Measurements from ENCODE around the gene CES1. TPM values are rescaled to one million over a fixed set of nuclear protein-coding genes. Genes with fewer than 3 reads are reported as not detected.

Gene CES1
- total and polyA plus RNA-seq, 2 donors (not counting 1 experiment from before 2014, with no cell fraction given) = 15.0 to 41.6 TPM

- DNase-seq (ENCODE audit: low read depth in 2 of 2) = no peak
- Histone ChIP-seq H3K4me3 (replicated peaks in 1 of 4; ENCODE audit: control extremely low read depth in 1 of 4, insufficient read depth in 1 of 4, low read depth in 3 of 4, low read length in 4 of 4) (no peak overlapping the region), H2AFZ (ENCODE audit: low read length) (no peak overlapping the region), H3K36me3 (ENCODE audit: control insufficient read depth, insufficient read depth, low read length) (no peaks in the 10 kb centered on the region), H4K20me1 (ENCODE audit: control insufficient read depth, extremely low read depth, insufficient read depth, low read length) (no peaks in the 10 kb centered on the region), H3K27me3 (ENCODE audit: control insufficient read depth, insufficient read depth, low read length) (no peaks in the 10 kb centered on the region), H3K9me3 (ENCODE audit: control insufficient read depth, insufficient read depth, low read depth, low read length) (no peaks in the 10 kb centered on the region), H3K9ac (ENCODE audit: insufficient read depth, low read length) (no peak overlapping the region), H3K79me2 (ENCODE audit: control insufficient read depth, insufficient read depth, low read length) (no peaks in the 10 kb centered on the region), H3K27ac (ENCODE audit: insufficient read depth, low read length) (no peak overlapping the region), H3K4me2 (ENCODE audit: extremely low read depth, insufficient read depth, low read length) (no peak overlapping the region), H3K4me1 (ENCODE audit: control insufficient read depth, extremely low read depth, insufficient read depth, low read length) (no peaks in the 10 kb centered on the region)
- TF ChIP-seq CTCF (conservative IDR thresholded peaks at IDR 0.05 in 1 of 2, IDR thresholded peaks at IDR 0.05 in 1 of 2; ENCODE audit: low read depth in 1 of 2, low read length in 2 of 2) (no peak), EZH2 (IDR thresholded peaks at IDR 0.05; ENCODE audit: low read length, missing control alignments) (no peak)
Measured at GRCh38 chr16:55779402-55780094, 53.3 kb downstream of the CES1 start.

DNA sequence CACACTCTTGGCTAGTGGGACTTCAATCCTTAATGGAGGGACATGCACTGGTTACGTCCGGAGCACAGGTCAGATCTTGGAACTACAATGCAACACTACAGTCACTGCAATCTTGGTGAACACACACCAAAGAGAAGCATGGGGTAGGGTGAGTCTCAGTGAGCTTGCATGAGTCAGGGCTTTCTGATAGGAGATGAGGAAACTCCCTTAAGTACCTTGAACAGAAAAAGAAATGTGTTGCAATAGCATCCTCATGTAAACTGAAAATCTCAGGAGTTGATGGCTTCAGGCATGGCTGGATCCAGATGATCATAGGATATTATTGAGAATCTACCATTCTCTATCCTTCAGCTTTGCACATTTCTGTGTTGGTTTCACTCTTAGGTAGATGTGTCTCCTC, 54.1 kb downstream of the CES1 start:
- no peaks in the 10 kb centered on the region for H3K36me3 ChIP-seq (ENCODE audit: control insufficient read depth, insufficient read depth, low read length)
- no peak overlapping the region for H3K4me3 ChIP-seq (replicated peaks in 1 of 4; ENCODE audit: control extremely low read depth in 1 of 4, insufficient read depth in 1 of 4, low read depth in 3 of 4, low read length in 4 of 4)
- TF ChIP-seq CTCF (conservative IDR thresholded peaks at IDR 0.05 in 1 of 2, IDR thresholded peaks at IDR 0.05 in 1 of 2; ENCODE audit: low read depth in 1 of 2, low read length in 2 of 2) (no peak), EZH2 (IDR thresholded peaks at IDR 0.05; ENCODE audit: low read length, missing control alignments) (no peak)
- no peak overlapping the region for H2AFZ ChIP-seq (ENCODE audit: low read length)
- H3K27ac ChIP-seq (ENCODE audit: insufficient read depth, low read length) = no peak overlapping the region
- no peaks in the 10 kb centered on the region for H3K79me2 ChIP-seq (ENCODE audit: control insufficient read depth, insufficient read depth, low read length)
- H3K27me3 ChIP-seq (ENCODE audit: control insufficient read depth, insufficient read depth, low read length) = no peaks in the 10 kb centered on the region
- no peaks in the 10 kb centered on the region for H3K4me1 ChIP-seq (ENCODE audit: control insufficient read depth, extremely low read depth, insufficient read depth, low read length)
- DNase-seq (ENCODE audit: low read depth in 2 of 2) = no peak
- H4K20me1 ChIP-seq (ENCODE audit: control insufficient read depth, extremely low read depth, insufficient read depth, low read length) = no peaks in the 10 kb centered on the region
- no peak overlapping the region for H3K4me2 ChIP-seq (ENCODE audit: extremely low read depth, insufficient read depth, low read length)
- H3K9me3 ChIP-seq (ENCODE audit: control insufficient read depth, insufficient read depth, low read depth, low read length) = no peaks in the 10 kb centered on the region
- H3K9ac ChIP-seq (ENCODE audit: insufficient read depth, low read length) = no peak overlapping the region

DNA sequence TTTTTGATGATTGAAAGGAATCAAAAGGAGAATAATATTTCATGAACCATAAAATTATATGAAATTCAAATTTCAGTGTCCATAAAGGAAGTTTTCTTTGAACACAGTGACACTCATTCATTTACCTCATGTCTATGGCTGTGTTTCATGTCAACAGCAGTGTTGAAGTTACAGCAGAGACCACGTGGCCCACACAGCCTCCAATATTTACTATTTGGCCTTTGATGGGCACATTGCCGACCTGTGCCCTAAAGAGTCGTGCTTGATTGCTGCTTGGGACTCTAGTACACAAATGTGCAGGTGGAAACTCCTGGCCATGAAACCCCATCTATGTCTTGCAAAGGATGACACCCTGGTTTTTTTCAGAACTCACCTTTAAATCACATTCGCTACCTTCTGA, 57.0 kb downstream of the CES1 start:
- H3K9me3 ChIP-seq (ENCODE audit: control insufficient read depth, insufficient read depth, low read depth, low read length) = no peaks in the 10 kb centered on the region
- no peak overlapping the region for H2AFZ ChIP-seq (ENCODE audit: low read length)
- no peaks in the 10 kb centered on the region for H3K36me3 ChIP-seq (ENCODE audit: control insufficient read depth, insufficient read depth, low read length)
- no peak overlapping the region for H3K27ac ChIP-seq (ENCODE audit: insufficient read depth, low read length)
- no peak overlapping the region for H3K9ac ChIP-seq (ENCODE audit: insufficient read depth, low read length)
- TF ChIP-seq CTCF (conservative IDR thresholded peaks at IDR 0.05 in 1 of 2, IDR thresholded peaks at IDR 0.05 in 1 of 2; ENCODE audit: low read depth in 1 of 2, low read length in 2 of 2) (no peak), EZH2 (IDR thresholded peaks at IDR 0.05; ENCODE audit: low read length, missing control alignments) (no peak)
- H3K4me3 ChIP-seq (replicated peaks in 1 of 4; ENCODE audit: control extremely low read depth in 1 of 4, insufficient read depth in 1 of 4, low read depth in 3 of 4, low read length in 4 of 4) = no peak overlapping the region
- H3K79me2 ChIP-seq (ENCODE audit: control insufficient read depth, insufficient read depth, low read length) = no peaks in the 10 kb centered on the region
- no peaks in the 10 kb centered on the region for H4K20me1 ChIP-seq (ENCODE audit: control insufficient read depth, extremely low read depth, insufficient read depth, low read length)
- H3K4me2 ChIP-seq (ENCODE audit: extremely low read depth, insufficient read depth, low read length) = no peak overlapping the region
- no peaks in the 10 kb centered on the region for H3K27me3 ChIP-seq (ENCODE audit: control insufficient read depth, insufficient read depth, low read length)
- DNase-seq (ENCODE audit: low read depth in 2 of 2) = no peak
- no peaks in the 10 kb centered on the region for H3K4me1 ChIP-seq (ENCODE audit: control insufficient read depth, extremely low read depth, insufficient read depth, low read length)

All from fibroblast of lung (primary cell).